ENCODE results near the gene LYPD4. TPM values are rescaled to one million over a fixed set of nuclear protein-coding genes. Genes with fewer than 3 reads are reported as not detected.

LYPD4 gene
- total and polyA plus RNA-seq, 12 donors, result 0.08 TPM; not detected in 11

- Histone ChIP-seq H3K27me3 (no peaks in the 10 kb centered on the region), H3K4me1 (replicated peaks in 1 of 2) (peaks cover 0 to 4% of the 10 kb centered on the region in 2 donors), H3K4me3 (no peak overlapping the region), H3K27ac (no peak overlapping the region), H3K36me3 (replicated peaks in 1 of 2) (peaks cover 0 to 80% of the 10 kb centered on the region in 2 donors), H3K9me3 (replicated peaks in 1 of 3) (no peaks in the 10 kb centered on the region)
- DNase-seq, result no peak
- TF ChIP-seq CTCF (IDR thresholded peaks at IDR 0.05) (no peak), POLR2A (IDR thresholded peaks at IDR 0.05) (no peak)
- WGBS, 4 donors, result 81 to 86% (median 83%) methylated on average over 12 of the region's 12 CpGs
- intact Hi-C loops (cut with DNase I), result no loop called here
Observed at GRCh38 chr19:41868989-41869300, 24.5 kb upstream of the LYPD4 start.

- peak overlapping the region in 1 of 5 donors; percentile 10 for H3K27ac ChIP-seq
- no peaks in the 10 kb centered on the region for H3K9me3 ChIP-seq (replicated peaks in 1 of 3)
- intact Hi-C loops (cut with DNase I), result no loop called here
- no peak overlapping the region for H3K4me3 ChIP-seq
- TF ChIP-seq POLR2A (IDR thresholded peaks at IDR 0.05) (no peak), CTCF (IDR thresholded peaks at IDR 0.05) (no peak)
- H3K27me3 ChIP-seq, result no peaks in the 10 kb centered on the region
- DNase-seq, result no peak
- H3K4me1 ChIP-seq (replicated peaks in 1 of 2), result peaks cover 0 to 9% of the 10 kb centered on the region in 2 donors
- peaks cover 0 to 86% of the 10 kb centered on the region in 2 donors for H3K36me3 ChIP-seq (replicated peaks in 1 of 2)
- WGBS, 4 donors, result 83 to 94% (median 84%) methylated on average over 8 to 10 of the region's 10 CpGs
Observed at GRCh38 chr19:41868120-41868988, 23.9 kb upstream of the LYPD4 start.

DNA sequence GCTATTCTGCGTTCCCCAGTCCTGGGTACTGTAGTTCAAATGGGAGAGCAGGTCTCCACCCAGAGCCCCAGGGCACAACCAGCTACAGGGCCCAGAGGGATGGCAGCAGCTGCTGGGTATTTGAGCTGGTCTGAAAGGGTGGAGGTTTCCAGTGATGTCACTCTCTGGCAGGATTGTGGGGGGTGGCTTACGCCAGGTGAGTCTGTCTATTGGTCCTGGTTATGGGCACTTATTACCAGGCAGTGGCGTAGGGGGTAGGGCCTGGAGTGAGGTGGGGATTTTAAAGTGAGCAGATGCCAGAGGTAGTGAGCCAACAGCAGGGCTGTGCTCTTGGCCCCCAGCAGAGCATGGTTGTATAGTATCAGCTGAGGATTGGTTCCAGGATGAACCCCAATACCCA lies 21.8 kb upstream of the LYPD4 start:
- TF ChIP-seq POLR2A (IDR thresholded peaks at IDR 0.05), result no peak
- TF ChIP-seq CTCF (IDR thresholded peaks at IDR 0.05), result no peak
- no peak for DNase-seq
- no peak overlapping the region for H3K4me3 ChIP-seq
- 92 to 97% (median 93%) methylated on average over 3 of the region's 3 CpGs for WGBS, 4 donors
- H3K9me3 ChIP-seq (replicated peaks in 1 of 3), result no peaks in the 10 kb centered on the region
- H3K36me3 ChIP-seq (replicated peaks in 1 of 2), result peaks cover 0 to 98% of the 10 kb centered on the region in 2 donors
- no peaks in the 10 kb centered on the region for H3K27me3 ChIP-seq
- peaks cover 5 to 30% of the 10 kb centered on the region in 2 donors for H3K4me1 ChIP-seq (replicated peaks in 1 of 2)
- intact Hi-C loops (cut with DNase I), result no loop called here
- H3K27ac ChIP-seq, result no peak overlapping the region

- H3K4me3 ChIP-seq, result no peak overlapping the region
- H3K27ac ChIP-seq, result no peak overlapping the region
- no peak for DNase-seq
- no peaks in the 10 kb centered on the region for H3K27me3 ChIP-seq
- 75 to 82% (median 80%) methylated on average over 4 to 5 of the region's 5 CpGs for WGBS, 4 donors
- no peaks in the 10 kb centered on the region for H3K9me3 ChIP-seq (replicated peaks in 1 of 3)
- H3K4me1 ChIP-seq (replicated peaks in 1 of 2), result peaks cover 9 to 36% of the 10 kb centered on the region in 2 donors
- TF ChIP-seq CTCF (IDR thresholded peaks at IDR 0.05), result no peak
- TF ChIP-seq POLR2A (IDR thresholded peaks at IDR 0.05), result no peak
- intact Hi-C loops (cut with DNase I), result no loop called here
- H3K36me3 ChIP-seq (replicated peaks in 1 of 2), result peaks cover 0 to 82% of the 10 kb centered on the region in 2 donors
Observed at GRCh38 chr19:41864374-41864773, 19.9 kb upstream of the LYPD4 start.

All from adrenal gland (tissue), 12 donors.